Myocyte (in vitro differentiated cells): ENCODE data around the gene SPATA32. TPM values are rescaled to one million over a fixed set of nuclear protein-coding genes. Genes with fewer than 3 reads are reported as not detected.
"Not testable (repeated sequence)": the region's sequence is repeated elsewhere in the genome, so short reads cannot be mapped to it uniquely, and the experiment has no call there.

ENCODE experiments used
- DNase-seq: peaks from one replicate; pipeline ENCODE4 v3.0.0-alpha.2; 2012; ENCODE audit warnings: low read depth
- total RNA-seq: library from RNA; depleted of rRNA; stranded (reverse); fragments of >200 nt; gene quantifications from 2 replicates; pipeline ENCODE4 v1.2.3, GENCODE V29; 2014

SPATA32 gene
- total RNA-seq, 1 donor from 2014 or later, result not detected

- DNase-seq, result no peak
Measured at GRCh38 chr17:45271603-45272002, 9.7 kb upstream of the SPATA32 start.

DNA sequence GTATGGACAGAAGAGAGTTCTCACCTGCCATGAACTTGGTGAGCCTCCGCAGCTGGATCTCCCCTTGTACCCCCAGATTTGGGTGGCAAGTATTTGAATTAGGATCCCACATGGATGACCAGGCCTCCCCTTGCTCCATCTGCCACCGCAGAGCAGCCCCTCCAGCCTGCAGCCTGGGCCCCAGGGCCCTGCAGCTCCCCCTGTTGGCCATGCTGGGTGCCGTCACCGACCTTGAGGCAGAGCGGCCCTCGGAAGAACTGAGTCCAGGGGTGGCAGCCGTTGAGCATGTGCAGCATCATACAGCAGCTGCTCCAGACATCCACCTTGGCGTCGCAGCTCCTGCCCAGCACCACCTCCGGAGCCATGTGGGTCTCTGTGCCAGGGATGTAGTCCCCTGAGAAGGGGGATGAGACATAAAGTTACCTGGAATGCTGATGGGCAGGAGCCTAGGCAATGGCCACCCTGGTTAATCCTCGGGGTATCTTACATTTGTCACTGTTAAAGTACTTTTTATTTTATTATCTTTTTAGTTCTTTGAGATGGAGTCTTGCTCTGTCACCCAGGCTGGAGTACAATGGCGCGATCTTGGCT is 9.0 kb upstream of the SPATA32 start:
- peak; percentile 13 for DNase-seq

- no peak for DNase-seq
Measured at GRCh38 chr17:45269912-45270311, 8.0 kb upstream of the SPATA32 start.

DNA sequence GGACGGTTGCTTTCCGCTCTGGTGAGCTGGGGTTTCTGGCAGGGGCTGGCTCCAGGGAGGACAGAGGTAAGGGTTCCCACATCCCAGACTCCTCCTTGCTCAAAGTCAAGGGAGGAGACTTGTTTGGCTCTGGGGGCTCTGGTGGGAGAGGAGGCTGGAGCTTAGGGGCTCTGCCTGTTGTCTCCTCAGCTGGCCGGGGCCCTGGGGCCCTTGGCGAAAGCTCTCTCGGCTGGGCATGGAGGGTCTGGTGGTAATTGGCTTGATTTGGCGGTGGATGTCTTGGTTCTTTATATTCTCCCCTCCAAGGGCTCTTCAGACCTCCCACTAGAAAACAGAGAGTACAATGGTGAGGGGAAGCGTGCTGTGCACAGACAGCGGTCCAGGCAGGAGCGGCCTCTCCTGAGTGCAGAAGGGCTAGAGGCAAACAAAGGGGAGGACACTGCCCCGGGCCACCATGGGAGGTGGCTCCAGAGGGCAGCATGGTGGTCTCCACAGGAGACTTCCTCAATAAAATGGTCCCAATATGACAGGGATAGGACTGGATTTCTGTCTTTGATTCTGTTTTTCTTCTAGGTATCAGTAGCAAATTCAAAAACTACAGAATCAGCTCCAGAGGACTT is 5.7 kb upstream of the SPATA32 start:
- DNase-seq, result no peak

DNA sequence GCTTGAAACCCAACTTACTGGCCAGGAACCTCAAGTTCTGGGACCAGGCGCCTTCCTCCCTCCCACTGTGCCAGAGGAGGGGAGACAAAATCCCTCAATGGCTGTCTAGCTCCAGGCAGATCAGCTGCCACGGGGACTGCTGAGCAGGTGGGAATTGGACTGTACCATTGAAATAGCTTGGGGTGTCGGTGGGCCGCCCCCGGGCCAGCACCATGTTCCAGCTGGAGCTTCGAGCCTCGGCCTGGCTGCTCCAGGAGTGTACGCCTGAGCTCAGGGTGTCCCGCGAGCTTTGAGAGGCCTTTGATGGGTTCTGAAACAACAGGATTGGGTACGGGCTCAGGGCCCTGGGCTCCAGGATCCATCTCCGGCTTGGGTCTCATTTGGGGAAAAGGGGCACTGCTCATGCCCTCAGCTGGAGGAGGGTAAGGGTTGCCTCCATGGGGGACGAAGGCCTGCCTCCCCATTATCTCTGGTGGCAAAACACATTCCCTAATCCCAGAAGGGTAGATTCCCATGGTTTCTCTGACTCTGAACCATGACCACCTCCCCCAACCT is 4.6 kb upstream of the SPATA32 start:
- DNase-seq, result peak; percentile 52

- peak; percentile 77 for DNase-seq
Measured at GRCh38 chr17:45265821-45266220, 3.9 kb upstream of the SPATA32 start.

- DNase-seq, result no peak
Measured at GRCh38 chr17:45264988-45265387, 3.1 kb upstream of the SPATA32 start.

DNA sequence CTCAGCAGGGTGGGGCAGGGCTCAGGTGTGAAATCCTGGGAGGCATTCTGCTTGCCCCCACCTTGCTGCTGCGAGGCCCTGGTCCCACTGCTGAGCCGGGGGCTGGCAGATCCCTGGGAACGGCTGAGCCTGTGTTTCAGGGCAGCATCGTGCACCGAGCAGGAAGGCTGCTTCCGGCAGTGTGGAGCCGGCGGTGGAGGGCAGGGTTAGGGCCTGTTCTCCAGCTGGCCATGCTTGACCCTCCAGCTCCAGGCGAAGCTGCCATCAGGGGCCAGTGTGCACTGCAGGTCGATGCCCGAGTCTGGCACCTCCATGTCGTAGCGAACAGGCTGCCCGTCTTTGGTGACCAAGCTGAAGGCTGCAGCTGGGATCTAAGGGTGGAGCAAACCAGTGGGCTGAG is 2.5 kb upstream of the SPATA32 start:
- DNase-seq, result no peak

DNA sequence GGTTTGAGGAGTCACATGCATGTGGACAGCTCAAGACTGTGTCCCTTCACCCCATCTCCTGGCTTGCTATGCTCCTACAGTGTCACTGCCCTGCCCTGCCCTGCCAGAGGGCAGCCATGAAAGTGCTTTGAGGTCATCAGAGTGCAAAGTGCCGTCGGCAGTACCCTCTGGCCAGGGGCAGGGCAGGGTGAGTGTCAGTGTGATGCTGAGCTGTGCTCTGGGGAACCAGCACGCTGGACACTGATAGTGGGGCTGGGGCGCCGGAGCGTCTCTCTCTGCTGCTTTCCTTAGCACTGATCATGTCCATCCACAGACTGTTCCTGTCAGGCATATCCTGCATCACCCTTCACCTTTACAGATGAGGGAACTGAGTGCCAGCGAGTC is 1.6 kb upstream of the SPATA32 start:
- DNase-seq, result no peak

DNA sequence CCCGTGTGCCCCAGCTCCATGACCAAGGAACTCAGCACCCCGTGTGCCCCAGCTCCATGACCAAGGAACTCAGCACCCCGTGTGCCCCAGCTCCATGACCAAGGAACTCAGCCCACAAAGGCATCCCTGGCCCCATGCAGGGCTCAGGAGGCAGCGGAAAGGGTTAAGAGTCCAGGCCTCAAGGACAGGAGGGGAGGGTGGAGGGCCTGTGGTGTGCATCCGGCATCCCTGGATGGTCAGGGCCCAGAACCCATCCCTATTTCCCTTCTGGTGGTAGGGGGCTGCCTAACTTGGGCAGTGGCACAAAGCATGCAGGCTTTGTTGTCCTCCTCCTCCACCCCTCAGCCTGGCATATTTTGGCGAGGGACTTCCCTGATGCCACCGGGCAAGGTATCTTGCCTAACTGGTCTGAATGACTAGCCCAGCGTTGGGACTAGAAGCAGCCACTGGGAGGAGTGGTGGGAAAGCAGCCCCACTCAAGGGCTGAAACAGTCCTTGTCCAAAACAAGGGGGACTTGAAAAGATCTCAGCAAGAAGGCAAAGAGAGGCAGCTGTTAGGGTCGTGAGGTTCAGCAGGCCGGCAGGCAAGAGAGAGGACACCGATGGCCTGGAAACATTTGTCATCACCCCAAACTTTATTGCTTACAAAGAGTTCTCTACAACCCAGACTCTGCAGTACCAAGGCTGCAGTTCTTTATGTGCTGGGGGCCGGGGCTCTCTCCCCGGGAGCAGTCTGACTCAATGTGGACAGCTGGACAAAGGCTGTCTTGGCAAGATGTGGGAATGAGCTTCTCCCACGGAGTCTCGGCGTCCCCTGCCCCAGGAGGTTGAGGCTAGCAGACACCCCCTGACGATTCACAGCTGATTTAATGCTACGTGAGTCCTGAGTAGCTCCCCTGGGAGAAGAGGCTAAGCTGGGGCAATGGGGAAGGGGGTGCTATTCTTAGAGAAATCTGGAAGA is 902 bp upstream of the SPATA32 start:
- DNase-seq, result peak; percentile 87

DNA sequence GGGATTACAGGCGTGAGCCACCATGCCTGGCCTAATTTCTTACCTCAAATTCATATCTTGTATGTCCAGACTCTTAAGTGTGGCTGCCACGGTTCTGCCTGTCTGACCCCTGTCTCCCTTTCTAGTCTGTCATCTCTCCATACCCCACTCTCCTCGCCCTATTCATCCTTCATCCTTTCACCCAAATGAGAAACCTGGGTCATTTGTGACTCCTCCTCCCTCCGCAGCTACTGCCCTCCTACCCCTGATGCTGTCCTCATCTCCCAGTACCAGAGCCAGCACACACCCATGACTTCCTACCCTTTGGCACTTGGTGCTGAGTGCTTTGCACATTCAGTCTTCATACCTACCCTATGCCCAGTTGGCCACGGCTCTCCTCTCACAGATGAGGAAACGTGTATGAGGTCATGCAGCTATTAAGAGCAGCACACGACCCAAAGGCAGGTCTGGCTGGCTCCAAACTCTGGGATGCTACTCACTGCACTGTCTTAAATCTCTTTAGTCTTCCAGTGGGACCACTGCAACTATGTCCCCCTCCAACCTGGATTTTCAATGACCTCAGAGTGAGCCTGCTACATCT is 1.6 kb downstream of the SPATA32 start:
- DNase-seq, result peak; percentile 76

GRCh38 chr17:45258981-45259380 is 2.9 kb downstream of the SPATA32 start:
- DNase-seq, result no peak

DNA sequence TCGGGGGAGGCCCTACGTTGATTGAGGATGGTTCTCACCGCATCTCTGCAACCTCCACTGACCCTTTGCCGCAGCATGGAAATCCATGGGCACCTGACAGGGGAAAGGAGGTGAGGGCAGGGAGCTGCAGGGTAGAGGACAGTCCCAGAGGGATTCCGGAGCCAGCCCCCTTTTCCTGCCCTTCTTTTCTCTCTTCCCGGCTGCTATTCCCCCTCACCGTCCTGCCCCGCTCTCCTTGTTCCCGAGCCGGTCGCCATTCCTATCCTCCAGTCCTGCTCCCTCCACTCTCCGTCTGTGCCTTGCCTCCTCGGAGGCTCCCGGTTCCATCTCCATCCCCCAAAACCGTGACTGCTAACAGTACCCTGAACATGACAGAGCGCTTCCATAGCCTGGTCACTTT is 4.8 kb downstream of the SPATA32 start:
- DNase-seq, result no peak

GRCh38 chr17:45256114-45256966 is 5.6 kb downstream of the SPATA32 start:
- no peak for DNase-seq

- no peak for DNase-seq
Measured at GRCh38 chr17:45255358-45255757, 6.5 kb downstream of the SPATA32 start.

GRCh38 chr17:45253879-45254278 is 8.0 kb downstream of the SPATA32 start:
- no peak for DNase-seq

DNA sequence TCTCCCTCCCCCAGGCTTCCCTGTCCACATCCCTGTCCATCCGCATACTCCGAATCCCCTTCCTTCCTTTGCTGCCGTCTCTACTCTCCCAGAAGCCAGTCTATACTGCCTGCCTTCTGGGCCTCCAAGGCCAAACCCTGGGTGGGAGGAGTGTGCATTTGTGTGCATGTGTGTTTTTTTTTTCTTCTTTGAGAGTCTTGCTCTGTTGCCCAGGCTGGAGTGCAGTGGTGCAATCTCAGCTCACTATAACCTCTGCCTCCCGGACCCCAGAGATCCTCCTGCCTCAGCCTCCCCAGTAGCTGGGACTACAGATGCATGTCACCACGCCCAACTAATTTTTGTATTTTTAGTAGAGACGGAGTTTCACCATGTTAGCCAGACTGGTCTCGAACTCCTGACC is 8.7 kb downstream of the SPATA32 start:
- not testable (repeated sequence) for DNase-seq

DNA sequence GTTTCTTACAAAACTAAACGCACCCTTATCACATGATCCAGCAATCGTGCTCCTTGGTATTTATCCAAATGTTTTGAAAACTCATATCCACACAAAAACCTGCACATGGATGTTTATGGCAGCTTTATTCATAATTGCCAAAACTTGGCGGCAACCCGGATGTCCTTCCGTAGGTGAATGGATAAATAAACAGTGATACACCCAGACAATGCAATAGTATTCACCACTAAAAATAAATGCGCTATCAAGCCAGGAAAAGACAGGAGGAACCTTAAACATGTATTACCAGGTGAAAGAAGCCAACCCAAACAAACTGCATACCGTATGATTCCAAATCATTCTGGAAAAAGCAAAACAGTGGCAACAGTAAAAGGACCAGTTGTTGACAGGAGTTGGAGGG is 10.0 kb downstream of the SPATA32 start:
- no peak for DNase-seq

DNA sequence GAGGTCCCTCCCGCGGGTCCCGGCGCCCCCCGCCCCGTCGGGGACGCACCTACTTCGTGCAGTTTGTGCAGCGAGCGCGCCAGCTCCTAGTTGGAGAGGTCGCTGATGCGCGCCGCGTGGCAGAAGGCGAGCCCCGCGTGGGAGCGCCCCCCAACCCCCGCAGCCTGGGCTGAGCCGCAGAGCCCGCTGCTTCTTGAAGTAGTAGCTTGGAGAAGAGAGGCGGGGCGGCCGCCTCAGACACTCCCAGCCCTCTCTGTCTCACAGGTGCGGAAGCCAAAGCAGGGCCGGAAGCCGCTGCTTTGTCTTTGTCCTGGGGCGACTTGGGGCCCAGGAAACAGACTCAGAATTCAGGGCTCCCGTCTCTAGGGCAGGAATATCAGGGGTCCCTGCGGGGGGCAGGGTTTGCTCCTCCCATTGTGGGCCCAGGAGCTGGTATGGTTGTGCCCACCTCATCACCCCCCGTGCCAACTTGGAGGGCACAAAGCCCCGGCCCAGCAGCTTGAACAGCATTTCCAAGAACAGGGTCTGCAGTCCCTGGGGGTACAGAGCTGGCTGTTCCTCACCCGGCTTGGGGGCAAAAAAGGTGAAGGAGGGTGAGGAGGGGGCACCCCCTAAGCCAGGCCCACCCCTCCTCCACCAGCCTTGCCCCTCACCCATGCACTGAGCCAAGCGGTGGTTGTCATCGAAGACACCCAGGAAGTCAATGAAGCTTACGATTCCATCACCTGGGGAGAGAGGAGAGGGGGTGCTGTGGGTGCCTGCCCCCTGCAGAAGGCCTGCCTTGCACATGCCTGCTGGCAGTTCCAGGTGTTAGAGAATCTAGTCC is 13.5 kb downstream of the SPATA32 start:
- no peak for DNase-seq
